Endothelial cell of umbilical vein (primary cell): ENCODE data around the gene MYO9B. TPM values are rescaled to one million over a fixed set of nuclear protein-coding genes. Genes with fewer than 3 reads are reported as not detected.

Experiments
- BruUV-seq: library from RNA; stranded (reverse); fragments of 400-500 nt; replicated peaks from 2 replicates; lab custom pipeline; 2021; lab: Mats Ljungman, UMichigan
- CTCF ChIA-PET: fragments of 300-600, 350-600 bp; sonication (Branson Sonifier 250); formaldehyde crosslinking; loops from one replicate; lab custom pipeline; 2021; ENCODE audit warnings: antibody characterized with exemption, inconsistent platforms; lab: Charles Lee
- POLR2A ChIA-PET: fragments of 300-600, 350-600 bp; sonication (Branson Sonifier 250); formaldehyde crosslinking; loops from one replicate; lab custom pipeline; 2021; ENCODE audit warnings: antibody characterized with exemption, inconsistent platforms; lab: Charles Lee
- DNase-seq: peaks from one replicate; pipeline ENCODE4 v3.0.0-alpha.2; 2011; ENCODE audit warnings: low read depth, low spot score
- FAIRE-seq: peaks from 2 replicates; lab custom pipeline; 2011; peaks lifted over from hg19 to GRCh38; lab: Jason Lieb, UNC
- H2AFZ ChIP-seq: 2 replicates; pipeline ENCODE4 v1.6.0; 2012; ENCODE audit warnings: low read depth, low read length, control low read depth, inconsistent platforms
- H3K27ac ChIP-seq: 2 replicates; pipeline ENCODE4 v1.5.1; 2011; ENCODE audit warnings: low read depth, mild to moderate bottlenecking, control low read depth, low read length, moderate library complexity; ENCODE audit not compliant: insufficient read depth
- H3K27me3 ChIP-seq, 2 experiments: 2 replicates each; pipeline versions ENCODE4 v1.6.0 to v1.6.1; 2011; ENCODE audit warnings: low read length in 2 of 2, mixed read lengths in 1 of 2; ENCODE audit not compliant: control insufficient read depth in 2 of 2, insufficient read depth in 2 of 2
- H3K36me3 ChIP-seq, 2 experiments: 2 replicates in 1 of 2; 3 replicates in 1 of 2; pipeline ENCODE4 v1.5.1; 2011; ENCODE audit warnings: low read length in 2 of 2, mild to moderate bottlenecking in 1 of 2, moderate library complexity in 1 of 2; ENCODE audit not compliant: control insufficient read depth in 2 of 2, insufficient read depth in 2 of 2; ENCODE audit errors: extremely low read depth in 1 of 2
- H3K4me1 ChIP-seq: 3 replicates; pipeline ENCODE4 v1.5.1; 2011; ENCODE audit warnings: mild to moderate bottlenecking, low read length; ENCODE audit not compliant: control insufficient read depth, insufficient read depth; ENCODE audit errors: extremely low read depth
- H3K4me2 ChIP-seq: 2 replicates; pipeline ENCODE4 v1.6.1; 2011; ENCODE audit warnings: low read length, control low read depth, mixed read lengths; ENCODE audit not compliant: insufficient read depth
- H3K4me3 ChIP-seq, 3 experiments: fragments of 200-600 bp in 1 of 3; sonication (generic), shearing (Covaris generic) in 1 of 3; replicated peaks in 1 of 3; 2 replicates each; pipeline ENCODE4 v1.5.1; 2011 to 2016; ENCODE audit warnings: control low read depth in 3 of 3, low read length in 3 of 3, mild to moderate bottlenecking in 2 of 3, inconsistent platforms in 1 of 3, low read depth in 1 of 3, moderate library complexity in 1 of 3; ENCODE audit not compliant: insufficient read depth in 1 of 3
- H3K79me2 ChIP-seq: 2 replicates; pipeline ENCODE4 v1.6.0; 2012; ENCODE audit warnings: low read length, inconsistent platforms; ENCODE audit not compliant: control insufficient read depth, insufficient read depth
- H3K9ac ChIP-seq: replicated peaks from 2 replicates; pipeline ENCODE3; 2011; ENCODE audit warnings: low read length, control low read depth; ENCODE audit not compliant: insufficient read depth; ENCODE audit errors: extremely low read depth
- H3K9me1 ChIP-seq: replicated peaks from 3 replicates; pipeline ENCODE4 v1.6.0; 2011; ENCODE audit warnings: mild to moderate bottlenecking, low read length; ENCODE audit not compliant: control insufficient read depth, insufficient read depth; ENCODE audit errors: extremely low read depth
- H3K9me3 ChIP-seq: replicated peaks from 2 replicates; pipeline ENCODE4 v1.5.1; 2012; ENCODE audit warnings: low read length, inconsistent platforms; ENCODE audit not compliant: control insufficient read depth, insufficient read depth
- H4K20me1 ChIP-seq: replicated peaks from 2 replicates; pipeline ENCODE3; 2011; ENCODE audit warnings: mild to moderate bottlenecking, low read length; ENCODE audit not compliant: control insufficient read depth, insufficient read depth; ENCODE audit errors: extremely low read depth
- CTCF ChIP-seq, 2 donors: IDR thresholded peaks; 1 replicate in 1 of 2; 2 replicates in 1 of 2; pipeline ENCODE4 v1.5.1; 2011; ENCODE audit warnings: low read length in 2 of 2, mild to moderate bottlenecking in 2 of 2, moderate library complexity in 2 of 2, control low read depth in 1 of 2, inconsistent platforms in 1 of 2, low read depth in 1 of 2; ENCODE audit not compliant: insufficient read depth in 1 of 2; ENCODE audit errors: extremely low read depth in 1 of 2
- EZH2 ChIP-seq: IDR thresholded peaks from 2 replicates; pipeline ENCODE4 v1.6.1; 2012; ENCODE audit warnings: borderline replicate concordance, low read depth, mild to moderate bottlenecking, moderate library complexity, low read length, inconsistent platforms; ENCODE audit not compliant: severe bottlenecking
- FOS ChIP-seq: IDR thresholded peaks from 2 replicates; pipeline ENCODE4 v1.6.1; 2011; ENCODE audit warnings: mild to moderate bottlenecking, low read length, moderate library complexity, borderline replicate concordance; ENCODE audit not compliant: insufficient read depth
- JUN ChIP-seq: IDR thresholded peaks from 2 replicates; pipeline ENCODE4 v1.6.1; 2011; ENCODE audit warnings: borderline replicate concordance, low read depth; ENCODE audit not compliant: insufficient read length, insufficient read depth
- MAX ChIP-seq: IDR thresholded peaks from 2 replicates; pipeline ENCODE4 v1.6.1; 2011; ENCODE audit not compliant: insufficient read depth, insufficient read length
- MYC ChIP-seq: IDR thresholded peaks from one replicate; pipeline ENCODE4 v1.6.1; 2011; ENCODE audit warnings: mild to moderate bottlenecking, low read depth, low read length
- POLR2AphosphoS5 ChIP-seq: IDR thresholded peaks from 2 replicates; pipeline ENCODE4 v1.6.1; 2012; ENCODE audit warnings: low read depth, mild to moderate bottlenecking, control low read depth, low read length, moderate library complexity; ENCODE audit not compliant: insufficient read depth
- dilution Hi-C: fragments of 300-500 bp; cut with MboI; formaldehyde crosslinking; loops from one replicate; pipeline ENCODE4 v1.15.0; 2019; ENCODE audit warnings: low sequenced_read_pairs; ENCODE audit not compliant: extremely low pct_ligation_motif_present
- intact Hi-C: fragments of 100-400 bp; cut with micrococcal nuclease; formaldehyde crosslinking; loops from one replicate; pipeline ENCODE4 v1.10.0; 2022
- polyA plus RNA-seq, 4 experiments: library from polyadenylated mRNA; depleted of rRNA in 3 of 4; stranded (reverse) in 3 of 4; unstranded in 1 of 4; fragments of >200 nt; gene quantifications; 2 replicates each; pipeline versions ENCODE4 v1.2.1 to v1.2.3, GENCODE V29; 2011 to 2012; ENCODE audit warnings: missing spikeins in 1 of 4
- total RNA-seq: library from RNA; stranded (reverse); gene quantifications from 2 replicates; pipeline ENCODE4 v1.2.3, GENCODE V29; 2021

MYO9B gene
- total and polyA plus RNA-seq, 2 donors (not counting 3 experiments of a cell fraction or from before 2014, with no cell fraction given) = 64.4 to 119 TPM

DNA sequence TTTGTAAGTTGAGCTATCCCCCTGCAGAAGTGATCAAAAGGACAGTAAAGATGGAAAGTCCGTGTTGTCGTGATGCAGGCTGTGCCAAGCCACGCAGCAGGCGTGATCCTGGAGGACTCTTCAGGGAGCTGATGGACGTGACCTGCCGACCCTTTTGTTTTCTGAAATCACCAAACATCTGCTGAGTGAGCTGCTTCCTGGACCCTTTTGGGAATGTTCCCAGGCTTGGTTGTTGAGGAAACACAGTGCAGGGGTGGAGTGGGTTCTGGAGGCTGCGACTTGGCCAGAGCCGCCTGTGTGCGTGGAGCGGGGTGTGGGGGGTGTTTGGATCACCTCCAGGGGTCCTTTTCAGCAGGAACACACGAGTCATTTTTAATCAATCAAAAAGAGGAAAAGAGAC is 33.6 kb upstream of the MYO9B start:
- ChIA-PET POLR2A (no interaction called here), CTCF (interaction anchor here (1.5 to 2.1 kb wide), 3 partner anchors 8 to 263 kb away, joined by 4 to 14 read pairs (median 5); no protein-coding TSS in a partner anchor)
- no peaks in the 10 kb centered on the region for H3K4me1 ChIP-seq
- no peak overlapping the region for H3K27ac ChIP-seq
- dilution Hi-C loops = no loop called here
- H3K9me1 ChIP-seq = no peaks in the 10 kb centered on the region
- H3K36me3 ChIP-seq = no peaks in the 10 kb centered on the region
- intact Hi-C loops = no loop called here
- DNase-seq = peak; percentile 55
- no peak overlapping the region for H2AFZ ChIP-seq
- H3K9me3 ChIP-seq = no peaks in the 10 kb centered on the region
- H3K4me3 ChIP-seq = no peak overlapping the region
- no peaks in the 10 kb centered on the region for H3K79me2 ChIP-seq
- peaks cover 2 to 3% of the 10 kb centered on the region in 2 experiments for H3K27me3 ChIP-seq
- no peak overlapping the region for H3K9ac ChIP-seq
- no peak for TF ChIP-seq CTCF (IDR thresholded peaks at IDR 0.05; ENCODE audit: extremely low read depth in 1 of 2, insufficient read depth in 1 of 2, low read depth in 1 of 2, low read length in 2 of 2)
- no peak for TF ChIP-seq JUN
- no peak for TF ChIP-seq MAX
- TF ChIP-seq POLR2AphosphoS5 = no peak
- peak; percentile 40 for FAIRE-seq
- no peaks in the 10 kb centered on the region for H4K20me1 ChIP-seq
- no TSS peak for BruUV-seq
- H3K4me2 ChIP-seq = no peak overlapping the region

DNA sequence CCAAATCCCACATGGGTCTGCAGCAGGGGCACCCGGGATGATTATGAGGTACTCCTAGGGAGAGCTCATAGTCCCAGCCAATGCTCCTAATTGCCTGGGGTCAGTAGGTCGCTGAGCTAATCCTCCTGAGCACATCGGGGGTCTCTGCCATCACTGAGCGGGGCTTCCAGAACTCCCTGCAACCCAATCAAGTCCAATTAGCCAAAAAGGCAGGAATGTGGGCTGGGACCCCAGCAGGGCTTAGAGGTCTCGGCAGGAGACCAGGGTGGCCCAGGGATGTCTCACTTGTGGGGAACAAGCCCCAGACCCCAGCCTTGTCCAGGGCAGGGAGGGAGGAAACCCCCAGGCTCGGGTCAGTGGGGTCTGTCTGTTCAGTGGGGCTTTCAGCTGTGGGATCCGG is 31.8 kb upstream of the MYO9B start:
- no peak for FAIRE-seq
- POLR2A ChIA-PET = no interaction called here
- dilution Hi-C loops = no loop called here

More for the DNA sequence above, 31.8 kb upstream of the MYO9B start:
- Histone ChIP-seq H3K9me1 (no peaks in the 10 kb centered on the region), H3K4me1 (no peaks in the 10 kb centered on the region), H3K4me2 (no peak overlapping the region), H3K36me3 (no peaks in the 10 kb centered on the region), H4K20me1 (no peaks in the 10 kb centered on the region), H3K79me2 (no peaks in the 10 kb centered on the region), H3K27me3 (peaks cover 2 to 3% of the 10 kb centered on the region in 2 experiments), H3K27ac (no peak overlapping the region), H2AFZ (no peak overlapping the region), H3K9me3 (no peaks in the 10 kb centered on the region), H3K9ac (no peak overlapping the region), H3K4me3 (no peak overlapping the region)
- intact Hi-C loops = no loop called here
- TF ChIP-seq MYC = no peak
- no peak for TF ChIP-seq CTCF (IDR thresholded peaks at IDR 0.05; ENCODE audit: extremely low read depth in 1 of 2, insufficient read depth in 1 of 2, low read depth in 1 of 2, low read length in 2 of 2)
- no peak for TF ChIP-seq FOS
- no peak for TF ChIP-seq EZH2
- TF ChIP-seq POLR2AphosphoS5 = no peak
- BruUV-seq = no TSS peak
- no peak for DNase-seq
- CTCF ChIA-PET = interaction anchor here (1.9 kb wide), 1 partner anchor 9 kb away, joined by 6 read pairs; no protein-coding TSS in a partner anchor
